ENCODE results near the gene LRIG2. TPM values are rescaled to one million over a fixed set of nuclear protein-coding genes. Genes with fewer than 3 reads are reported as not detected.

Gene LRIG2
- total and polyA plus RNA-seq, 4 donors = 2.9 to 33.6 (median 8.3) TPM

GRCh38 chr1:113046569-113046968 lies 26.4 kb upstream of the LRIG2 start:
- TF ChIP-seq, protein P1, sequence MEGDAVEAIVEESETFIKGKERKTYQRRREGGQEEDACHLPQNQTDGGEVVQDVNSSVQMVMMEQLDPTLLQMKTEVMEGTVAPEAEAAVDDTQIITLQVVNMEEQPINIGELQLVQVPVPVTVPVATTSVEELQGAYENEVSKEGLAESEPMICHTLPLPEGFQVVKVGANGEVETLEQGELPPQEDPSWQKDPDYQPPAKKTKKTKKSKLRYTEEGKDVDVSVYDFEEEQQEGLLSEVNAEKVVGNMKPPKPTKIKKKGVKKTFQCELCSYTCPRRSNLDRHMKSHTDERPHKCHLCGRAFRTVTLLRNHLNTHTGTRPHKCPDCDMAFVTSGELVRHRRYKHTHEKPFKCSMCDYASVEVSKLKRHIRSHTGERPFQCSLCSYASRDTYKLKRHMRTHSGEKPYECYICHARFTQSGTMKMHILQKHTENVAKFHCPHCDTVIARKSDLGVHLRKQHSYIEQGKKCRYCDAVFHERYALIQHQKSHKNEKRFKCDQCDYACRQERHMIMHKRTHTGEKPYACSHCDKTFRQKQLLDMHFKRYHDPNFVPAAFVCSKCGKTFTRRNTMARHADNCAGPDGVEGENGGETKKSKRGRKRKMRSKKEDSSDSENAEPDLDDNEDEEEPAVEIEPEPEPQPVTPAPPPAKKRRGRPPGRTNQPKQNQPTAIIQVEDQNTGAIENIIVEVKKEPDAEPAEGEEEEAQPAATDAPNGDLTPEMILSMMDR (IDR thresholded peaks at IDR 0.05; ENCODE audit: control extremely low read depth, extremely low read depth) = no peak
- Histone ChIP-seq H3K9me3 (ENCODE audit: control insufficient read depth in 4 of 4, insufficient read depth in 3 of 4, low read length in 3 of 4) (no peaks in the 10 kb centered on the region), H3K9ac (ENCODE audit: insufficient read depth in 1 of 2, low read length in 2 of 2) (no peak overlapping the region), H3K4me1 (ENCODE audit: control insufficient read depth in 5 of 5, insufficient read depth in 5 of 5, low read length in 5 of 5) (peaks cover 0 to 7% (median 4%) of the 10 kb centered on the region in 5 donors), H3K27me3 (ENCODE audit: control insufficient read depth in 3 of 3, insufficient read depth in 3 of 3, low read length in 2 of 3) (no peaks in the 10 kb centered on the region), H3K4me3 (no peak overlapping the region), H3K36me3 (ENCODE audit: control insufficient read depth in 4 of 4, insufficient read depth in 4 of 4, low read length in 4 of 4) (no peaks in the 10 kb centered on the region), H3K27ac (ENCODE audit: low read depth in 1 of 2, low read length in 1 of 2) (no peak overlapping the region)
- ATAC-seq (ENCODE audit: insufficient read depth, low FRiP score) (no peak), DNase-seq (no peak)
- WGBS, 2 donors = 25 to 55% methylated on average over 4 of the region's 4 CpGs

- WGBS, 2 donors = 87 to 95% methylated on average over 3 of the region's 3 CpGs
- TF ChIP-seq, protein P1 (IDR thresholded peaks at IDR 0.05; ENCODE audit: control extremely low read depth, extremely low read depth) = no peak
- Histone ChIP-seq H3K27me3 (ENCODE audit: control insufficient read depth in 3 of 3, insufficient read depth in 3 of 3, low read length in 2 of 3) (no peaks in the 10 kb centered on the region), H3K4me3 (no peak overlapping the region), H3K4me1 (ENCODE audit: control insufficient read depth in 5 of 5, insufficient read depth in 5 of 5, low read length in 5 of 5) (no peaks in the 10 kb centered on the region), H3K27ac (ENCODE audit: low read depth in 1 of 2, low read length in 1 of 2) (no peak overlapping the region), H3K9ac (ENCODE audit: insufficient read depth in 1 of 2, low read length in 2 of 2) (no peak overlapping the region), H3K36me3 (ENCODE audit: control insufficient read depth in 4 of 4, insufficient read depth in 4 of 4, low read length in 4 of 4) (no peaks in the 10 kb centered on the region), H3K9me3 (ENCODE audit: control insufficient read depth in 4 of 4, insufficient read depth in 3 of 4, low read length in 3 of 4) (no peaks in the 10 kb centered on the region)
- ATAC-seq (ENCODE audit: insufficient read depth, low FRiP score) (no peak), DNase-seq (no peak)
Measured at GRCh38 chr1:113048064-113048463, 24.9 kb upstream of the LRIG2 start.

- no peak overlapping the region for H3K27ac ChIP-seq (ENCODE audit: low read depth in 1 of 2, low read length in 1 of 2)
- 86 to 87% methylated on average over 12 of the region's 12 CpGs for WGBS, 2 donors
Measured at GRCh38 chr1:113053344-113054126, 19.5 kb upstream of the LRIG2 start.

More at GRCh38 chr1:113053344-113054126, 19.5 kb upstream of the LRIG2 start:
- no peaks in the 10 kb centered on the region for H3K27me3 ChIP-seq (ENCODE audit: control insufficient read depth in 3 of 3, insufficient read depth in 3 of 3, low read length in 2 of 3)
- H3K9me3 ChIP-seq (ENCODE audit: control insufficient read depth in 4 of 4, insufficient read depth in 3 of 4, low read length in 3 of 4) = no peaks in the 10 kb centered on the region
- no peaks in the 10 kb centered on the region for H3K36me3 ChIP-seq (ENCODE audit: control insufficient read depth in 4 of 4, insufficient read depth in 4 of 4, low read length in 4 of 4)
- TF ChIP-seq, protein P1 (IDR thresholded peaks at IDR 0.05; ENCODE audit: control extremely low read depth, extremely low read depth) = no peak
- H3K4me3 ChIP-seq = no peak overlapping the region
- peaks cover 0 to 6% (median 0%) of the 10 kb centered on the region in 5 donors for H3K4me1 ChIP-seq (ENCODE audit: control insufficient read depth in 5 of 5, insufficient read depth in 5 of 5, low read length in 5 of 5)
- ATAC-seq (ENCODE audit: insufficient read depth, low FRiP score) (no peak), DNase-seq (no peak)
- no peak overlapping the region for H3K9ac ChIP-seq (ENCODE audit: insufficient read depth in 1 of 2, low read length in 2 of 2)
